ENCODE measurements around the gene SCN4A. TPM values are rescaled to one million over a fixed set of nuclear protein-coding genes. Genes with fewer than 3 reads are reported as not detected.
A peak's percentile ranks its signal among the peaks of the same experiment; 100 is the strongest.
"Not testable (repeated sequence)": the region's sequence is repeated elsewhere in the genome, so short reads cannot be mapped to it uniquely, and the experiment has no call there.

SCN4A gene
- total RNA-seq, 4 donors from 2014 or later, result 0.80 to 1.5 (median 0.81) TPM

DNA sequence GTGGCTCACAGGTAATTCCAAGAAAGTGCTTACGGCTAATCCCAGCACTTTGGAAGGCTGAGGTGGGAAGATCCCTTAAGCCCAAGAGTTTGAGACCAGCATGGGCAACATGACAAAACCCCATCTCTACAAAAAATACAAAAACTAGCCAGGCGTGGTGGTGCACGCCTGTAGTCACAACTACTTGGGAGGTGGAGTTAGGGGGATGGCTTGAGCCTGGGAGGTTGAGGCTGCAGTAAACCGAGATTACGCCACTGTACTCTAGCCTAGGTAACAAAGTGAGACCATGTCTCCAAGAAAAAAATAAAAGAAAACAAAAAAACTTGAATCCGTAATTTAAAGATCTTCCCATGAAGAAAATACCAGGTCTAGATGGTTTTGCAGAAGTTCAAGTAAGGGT lies 42.7 kb upstream of the SCN4A start:
- 94 to 97% methylated on average over 6 of the region's 6 CpGs for WGBS, 2 donors
- intact Hi-C loops (cut with DNase I; ENCODE audit: low total_unique reads), result no loop called here
- no peak overlapping the region for H3K4me3 ChIP-seq (ENCODE audit: low read depth, poor library complexity, severe bottlenecking)
- TF ChIP-seq, protein P1, sequence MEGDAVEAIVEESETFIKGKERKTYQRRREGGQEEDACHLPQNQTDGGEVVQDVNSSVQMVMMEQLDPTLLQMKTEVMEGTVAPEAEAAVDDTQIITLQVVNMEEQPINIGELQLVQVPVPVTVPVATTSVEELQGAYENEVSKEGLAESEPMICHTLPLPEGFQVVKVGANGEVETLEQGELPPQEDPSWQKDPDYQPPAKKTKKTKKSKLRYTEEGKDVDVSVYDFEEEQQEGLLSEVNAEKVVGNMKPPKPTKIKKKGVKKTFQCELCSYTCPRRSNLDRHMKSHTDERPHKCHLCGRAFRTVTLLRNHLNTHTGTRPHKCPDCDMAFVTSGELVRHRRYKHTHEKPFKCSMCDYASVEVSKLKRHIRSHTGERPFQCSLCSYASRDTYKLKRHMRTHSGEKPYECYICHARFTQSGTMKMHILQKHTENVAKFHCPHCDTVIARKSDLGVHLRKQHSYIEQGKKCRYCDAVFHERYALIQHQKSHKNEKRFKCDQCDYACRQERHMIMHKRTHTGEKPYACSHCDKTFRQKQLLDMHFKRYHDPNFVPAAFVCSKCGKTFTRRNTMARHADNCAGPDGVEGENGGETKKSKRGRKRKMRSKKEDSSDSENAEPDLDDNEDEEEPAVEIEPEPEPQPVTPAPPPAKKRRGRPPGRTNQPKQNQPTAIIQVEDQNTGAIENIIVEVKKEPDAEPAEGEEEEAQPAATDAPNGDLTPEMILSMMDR (IDR thresholded peaks at IDR 0.05), result no peak
- TF ChIP-seq POLR2A (IDR thresholded peaks at IDR 0.05), result no peak
- DNase-seq (ENCODE audit: low spot score in 2 of 2), result no peak

DNA sequence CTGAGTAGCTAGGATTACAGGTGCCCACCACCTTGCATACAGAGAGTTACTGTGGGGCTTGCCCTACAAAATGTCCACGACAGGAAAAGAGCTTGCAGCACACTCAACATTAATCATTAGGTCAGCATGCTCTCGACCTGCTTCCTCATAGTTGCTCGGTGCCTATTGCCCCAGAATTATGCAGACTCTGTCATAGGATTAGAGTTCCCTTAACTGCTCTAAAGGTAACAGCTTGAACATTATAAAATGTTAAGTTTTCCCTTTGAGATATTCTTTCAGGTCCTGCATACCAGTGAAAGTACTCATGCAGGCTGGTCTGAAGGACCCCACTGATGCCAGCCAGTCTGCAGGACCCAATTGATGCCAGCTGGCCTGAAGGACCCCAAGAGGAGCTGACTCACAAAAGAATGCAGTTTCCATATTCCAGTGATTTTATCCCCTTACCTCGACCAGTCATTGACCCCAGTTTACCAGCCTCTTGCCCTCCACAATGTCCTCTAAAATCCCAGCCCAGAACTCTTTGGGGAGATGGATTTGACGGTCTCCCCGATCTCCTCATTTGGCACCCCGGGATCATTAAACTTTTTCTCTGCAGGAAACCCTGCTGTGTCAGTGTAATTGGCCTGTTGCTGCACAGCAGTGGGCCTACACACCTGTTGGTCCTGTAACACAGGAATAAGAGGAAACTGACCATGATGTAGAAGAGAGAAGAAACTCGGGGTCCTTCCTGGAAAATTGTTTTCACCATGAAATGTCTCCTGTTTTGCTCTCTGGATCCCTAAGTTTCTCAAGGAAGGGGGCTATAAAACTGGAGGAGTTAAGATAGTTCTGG lies 37.1 kb upstream of the SCN4A start:
- intact Hi-C loops (cut with DNase I; ENCODE audit: low total_unique reads), result no loop called here
- 65 to 72% methylated on average over 7 to 8 of the region's 8 CpGs for WGBS, 2 donors
- no peak for TF ChIP-seq POLR2A (IDR thresholded peaks at IDR 0.05)
- TF ChIP-seq, protein P1 (IDR thresholded peaks at IDR 0.05), result no peak

DNA sequence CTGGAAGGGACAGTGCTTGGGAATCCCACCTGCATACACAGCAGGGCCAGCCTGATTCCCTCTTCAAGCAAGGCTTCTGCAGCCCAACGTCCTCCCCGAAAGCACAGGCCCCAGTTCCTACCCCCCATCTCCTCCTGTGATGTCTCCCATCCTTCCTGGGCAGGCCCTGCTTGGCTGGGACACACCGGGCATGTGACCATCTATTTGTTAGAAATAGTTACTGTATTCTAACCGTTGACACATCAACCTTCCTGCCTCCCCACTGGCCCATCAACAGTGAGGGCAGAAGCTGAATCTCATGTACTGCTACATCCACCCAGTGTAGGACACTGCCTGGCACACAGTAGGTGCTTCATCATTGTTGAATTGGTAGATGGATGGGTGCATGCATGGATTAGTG lies 36.1 kb upstream of the SCN4A start:
- 53 to 58% methylated on average over 4 of the region's 4 CpGs for WGBS, 2 donors
- peak in 1 of 2 donors; percentile 82 for DNase-seq (ENCODE audit: low spot score in 2 of 2)
- TF ChIP-seq, protein P1 (IDR thresholded peaks at IDR 0.05), result no peak
- no peak overlapping the region for H3K4me3 ChIP-seq (ENCODE audit: low read depth, poor library complexity, severe bottlenecking)
- intact Hi-C loops (cut with DNase I; ENCODE audit: low total_unique reads), result no loop called here

More for the DNA sequence above, 37.1 kb upstream of the SCN4A start:
- DNase-seq (ENCODE audit: low spot score in 2 of 2), result peak in 1 of 2 donors; percentile 65
- H3K4me3 ChIP-seq (ENCODE audit: low read depth, poor library complexity, severe bottlenecking), result no peak overlapping the region

DNA sequence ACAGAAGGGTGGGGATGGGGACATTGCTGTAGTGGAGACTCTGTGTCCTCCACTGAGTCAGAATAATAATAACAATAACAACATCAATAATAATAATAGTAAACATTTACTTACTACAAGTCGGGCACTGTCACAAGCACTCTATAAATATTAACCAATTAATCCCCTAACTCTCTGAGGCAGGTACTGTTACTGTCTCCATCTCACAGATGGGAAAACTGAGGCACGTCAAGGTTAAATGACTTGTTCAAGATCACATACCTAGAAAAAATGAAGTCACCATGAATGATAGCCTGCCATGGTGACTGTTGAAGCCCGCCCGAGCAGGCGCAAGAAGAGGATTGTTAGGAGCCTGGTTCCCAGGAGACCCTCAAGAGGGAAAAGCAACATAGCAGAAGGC lies 35.6 kb upstream of the SCN4A start:
- 77 to 80% methylated on average over 5 of the region's 5 CpGs for WGBS, 2 donors
- intact Hi-C loops (cut with DNase I; ENCODE audit: low total_unique reads), result no loop called here

DNA sequence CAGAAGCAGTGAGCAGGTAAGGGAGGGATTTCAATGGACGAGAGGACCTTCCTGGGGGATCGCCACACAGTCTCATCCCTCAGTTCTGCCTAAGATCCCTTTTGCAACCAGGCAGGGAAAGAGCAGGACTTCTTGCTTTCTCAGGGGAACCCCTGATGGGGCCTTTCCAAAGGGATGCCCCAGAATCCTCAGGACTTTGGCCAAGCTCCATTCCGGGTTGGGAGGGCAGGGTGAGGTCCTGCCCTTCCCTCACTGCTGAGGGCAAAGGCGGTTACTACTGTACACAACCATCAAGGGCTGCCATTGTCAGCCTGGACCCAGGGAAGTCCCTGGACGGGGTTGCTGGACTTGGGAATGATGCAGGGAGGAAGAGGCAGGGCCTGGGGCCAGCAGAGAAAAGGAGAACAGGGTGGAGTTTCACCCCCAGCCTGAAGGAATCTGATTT lies 35.1 kb upstream of the SCN4A start:
- no peak for TF ChIP-seq POLR2A (IDR thresholded peaks at IDR 0.05)
- TF ChIP-seq, protein P1 (IDR thresholded peaks at IDR 0.05), result no peak
- 46 to 58% methylated on average over 5 of the region's 5 CpGs for WGBS, 2 donors
- peak in 1 of 2 donors; percentile 82 for DNase-seq (ENCODE audit: low spot score in 2 of 2)
- intact Hi-C loops (cut with DNase I; ENCODE audit: low total_unique reads), result no loop called here
- no peak overlapping the region for H3K4me3 ChIP-seq (ENCODE audit: low read depth, poor library complexity, severe bottlenecking)

More for the DNA sequence above, 35.6 kb upstream of the SCN4A start:
- H3K4me3 ChIP-seq (ENCODE audit: low read depth, poor library complexity, severe bottlenecking), result no peak overlapping the region
- TF ChIP-seq, protein P1 (IDR thresholded peaks at IDR 0.05), result no peak
- no peak for TF ChIP-seq POLR2A (IDR thresholded peaks at IDR 0.05)
- DNase-seq (ENCODE audit: low spot score in 2 of 2), result no peak

DNA sequence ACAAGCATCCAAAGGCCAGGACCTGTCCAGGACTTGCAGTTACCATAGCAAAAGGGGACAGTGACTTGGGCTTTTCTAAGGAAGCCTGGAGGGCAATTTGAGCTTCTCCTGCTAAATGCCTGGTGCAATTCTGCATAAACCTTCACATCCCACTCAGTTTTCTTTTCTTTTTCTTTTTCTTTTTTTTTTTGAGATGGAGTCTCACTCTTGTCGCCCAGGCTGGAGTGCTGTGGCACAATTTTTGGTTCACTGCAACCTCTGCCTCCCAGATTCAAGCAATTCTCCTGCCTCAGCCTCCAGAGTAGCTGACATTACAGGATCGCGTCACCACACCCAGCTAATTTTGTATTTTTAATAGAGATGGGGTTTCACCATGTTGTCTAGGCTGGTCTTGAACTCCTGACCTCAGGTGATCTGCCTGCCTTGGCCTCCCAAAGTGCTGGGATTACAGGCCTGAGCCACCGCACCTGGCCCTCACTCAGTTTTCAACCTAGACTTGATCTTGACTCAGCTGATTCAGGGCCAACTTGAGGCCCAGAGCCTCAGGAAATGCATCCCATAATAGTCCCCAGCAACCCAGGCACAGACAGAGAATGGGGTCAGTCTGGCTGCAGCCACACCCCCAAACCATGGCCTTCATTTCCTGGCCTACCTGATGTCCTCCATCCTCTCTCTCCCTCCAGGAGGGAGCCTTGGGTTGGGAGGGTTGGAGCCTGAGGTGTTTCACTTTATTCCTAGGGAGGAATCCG lies 34.5 kb upstream of the SCN4A start:
- WGBS, 2 donors, result 90 to 94% methylated on average over 5 of the region's 5 CpGs
- H3K4me3 ChIP-seq (ENCODE audit: low read depth, poor library complexity, severe bottlenecking); intact Hi-C loops (cut with DNase I; ENCODE audit: low total_unique reads): not testable (repeated sequence)
- peak in 1 of 2 donors; percentile 64 for DNase-seq (ENCODE audit: low spot score in 2 of 2)
